Activated CD8-positive, alpha-beta memory T cell treated with anti-CD3 and anti-CD28 coated beads for 24 hours (primary cell): ENCODE data around the gene CADM1.
"Not testable (repeated sequence)": the region's sequence is repeated elsewhere in the genome, so short reads cannot be mapped to it uniquely, and the experiment has no call there.

Experiments used
- DNase-seq: peaks from one replicate; pipeline ENCODE4 v3.0.0-alpha.2; 2020

CADM1 gene

GRCh38 chr11:115475564-115475963, 28.7 kb downstream of the CADM1 start:
- DNase-seq, result no peak

GRCh38 chr11:115474306-115474705, 29.9 kb downstream of the CADM1 start:
- DNase-seq, result not testable (repeated sequence)

GRCh38 chr11:115473167-115473566, 31.0 kb downstream of the CADM1 start:
- no peak for DNase-seq

- no peak for DNase-seq
These were observed 32.8 kb downstream of the CADM1 start for GRCh38 chr11:115471367-115471766.

- no peak for DNase-seq
These were observed 33.3 kb downstream of the CADM1 start for GRCh38 chr11:115470928-115471327.

GRCh38 chr11:115469361-115469760, 34.9 kb downstream of the CADM1 start:
- DNase-seq, result no peak

- no peak for DNase-seq
These were observed 38.1 kb downstream of the CADM1 start for GRCh38 chr11:115466122-115466521.

- no peak for DNase-seq
These were observed 39.9 kb downstream of the CADM1 start for GRCh38 chr11:115464269-115464668.

GRCh38 chr11:115463606-115464005, 40.6 kb downstream of the CADM1 start:
- DNase-seq, result no peak

GRCh38 chr11:115462757-115463156, 41.5 kb downstream of the CADM1 start:
- no peak for DNase-seq

GRCh38 chr11:115462004-115462541, 42.1 kb downstream of the CADM1 start:
- no peak for DNase-seq

- no peak for DNase-seq
These were observed 43.7 kb downstream of the CADM1 start for GRCh38 chr11:115460512-115460911.

- no peak for DNase-seq
These were observed 44.7 kb downstream of the CADM1 start for GRCh38 chr11:115459563-115459962.

GRCh38 chr11:115458877-115459276, 45.3 kb downstream of the CADM1 start:
- no peak for DNase-seq

GRCh38 chr11:115456019-115456418, 48.2 kb downstream of the CADM1 start:
- DNase-seq, result no peak

- no peak for DNase-seq
These were observed 48.6 kb downstream of the CADM1 start for GRCh38 chr11:115455613-115456012.

- no peak for DNase-seq
These were observed 49.7 kb downstream of the CADM1 start for GRCh38 chr11:115454525-115454924.

GRCh38 chr11:115453693-115454490, 50.3 kb downstream of the CADM1 start:
- DNase-seq, result no peak

- DNase-seq, result no peak
These were observed 52.0 kb downstream of the CADM1 start for GRCh38 chr11:115452241-115452640.

- DNase-seq, result no peak
These were observed 53.7 kb downstream of the CADM1 start for GRCh38 chr11:115450519-115450918.

- DNase-seq, result no peak
These were observed 56.8 kb downstream of the CADM1 start for GRCh38 chr11:115447273-115447864.

- no peak for DNase-seq
These were observed 58.0 kb downstream of the CADM1 start for GRCh38 chr11:115446214-115446613.

GRCh38 chr11:115444542-115444941, 59.7 kb downstream of the CADM1 start:
- DNase-seq, result no peak

- no peak for DNase-seq
These were observed 64.2 kb downstream of the CADM1 start for GRCh38 chr11:115439969-115440540.
